ENCODE data around the gene PTPN21. TPM values are rescaled to one million over a fixed set of nuclear protein-coding genes. Genes with fewer than 3 reads are reported as not detected.

PTPN21 gene
- polyA plus RNA-seq, 5 donors = 21.7 to 30.2 (median 24.6) TPM

DNA sequence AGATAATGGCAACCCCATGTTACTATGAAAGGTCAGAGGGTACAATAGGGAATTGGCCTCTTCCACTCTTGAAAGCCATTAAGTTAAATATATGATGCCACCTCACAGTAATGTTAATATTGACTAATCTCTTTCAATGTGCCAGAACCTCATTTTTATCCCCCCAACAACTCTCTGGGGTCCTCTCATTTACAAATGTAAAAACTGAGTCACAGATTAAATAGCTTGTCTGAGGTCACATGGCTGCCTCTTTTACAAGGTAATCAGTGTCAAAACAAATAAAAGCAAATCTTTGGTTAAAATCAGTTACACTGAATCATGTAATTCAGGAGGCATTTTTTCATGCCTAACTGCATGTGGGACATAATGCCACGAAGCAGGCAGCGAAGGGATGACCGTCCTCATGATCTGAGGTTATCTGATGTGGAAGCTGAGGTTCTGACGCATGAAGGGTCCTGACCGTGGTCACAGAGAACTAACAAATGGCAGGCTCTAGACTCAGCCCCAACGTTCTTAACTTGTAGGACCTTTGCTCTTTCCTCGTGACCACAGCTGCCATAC is 78.5 kb downstream of the PTPN21 start:
- no peak for DNase-seq

DNA sequence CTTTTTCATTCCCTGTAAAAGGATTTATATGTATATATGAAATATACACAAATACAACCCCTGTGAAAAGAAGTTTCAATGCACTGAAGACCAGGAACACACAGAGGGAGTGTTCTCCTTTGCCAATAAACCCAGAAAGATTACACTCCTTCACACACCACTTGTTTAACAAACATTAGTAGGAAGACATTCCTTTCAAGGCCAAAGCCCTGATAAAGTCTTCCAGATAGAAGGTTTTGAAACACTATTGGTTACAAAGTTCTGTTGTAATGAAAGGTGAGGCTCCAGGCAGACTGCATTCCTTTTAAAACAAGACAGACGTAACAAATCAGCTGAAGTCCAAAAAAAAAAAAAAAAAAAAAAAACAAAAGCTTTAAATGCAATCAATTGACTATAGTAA is 81.0 kb downstream of the PTPN21 start:
- DNase-seq = no peak

DNA sequence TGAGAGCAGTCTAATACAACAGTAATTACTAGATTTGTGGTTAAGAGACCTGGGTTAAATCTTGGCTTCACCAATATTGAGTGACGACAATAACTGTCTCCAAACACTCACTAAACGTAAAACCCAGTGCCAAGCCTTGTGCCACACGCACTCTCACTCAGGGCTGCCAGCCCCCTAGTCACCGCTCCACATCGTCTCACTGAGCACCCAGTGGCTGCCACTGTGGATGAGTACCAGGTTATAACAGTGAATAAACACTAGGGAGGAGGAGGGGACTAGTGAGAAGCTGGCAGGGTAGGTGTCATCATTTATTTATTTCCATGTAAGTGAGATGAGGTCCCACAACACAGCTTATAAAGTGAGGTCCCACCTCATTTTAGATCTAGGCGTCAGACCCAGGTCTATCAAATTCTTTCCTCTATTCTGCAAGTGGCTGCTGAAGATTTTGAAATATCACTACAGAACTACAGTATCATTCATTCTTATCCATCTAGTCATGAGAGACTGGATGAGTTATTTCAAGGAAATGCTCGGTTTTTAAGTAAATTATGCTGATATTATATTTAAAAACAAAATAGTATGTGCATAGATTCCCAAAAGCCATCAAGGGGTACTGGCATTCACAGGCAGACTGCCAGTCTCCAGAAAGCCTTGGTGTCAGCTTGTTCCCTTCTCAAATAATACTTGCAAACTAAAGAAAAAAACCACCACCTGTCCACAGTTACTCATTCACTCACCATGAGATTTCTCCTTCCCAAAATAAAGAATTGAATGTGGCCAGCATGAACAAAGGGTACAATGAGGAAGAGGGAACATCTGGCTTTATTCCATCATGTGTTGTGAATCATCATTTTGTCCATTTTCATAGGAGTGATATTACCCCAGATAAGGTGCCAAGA is 84.0 kb downstream of the PTPN21 start:
- no peak for DNase-seq

DNA sequence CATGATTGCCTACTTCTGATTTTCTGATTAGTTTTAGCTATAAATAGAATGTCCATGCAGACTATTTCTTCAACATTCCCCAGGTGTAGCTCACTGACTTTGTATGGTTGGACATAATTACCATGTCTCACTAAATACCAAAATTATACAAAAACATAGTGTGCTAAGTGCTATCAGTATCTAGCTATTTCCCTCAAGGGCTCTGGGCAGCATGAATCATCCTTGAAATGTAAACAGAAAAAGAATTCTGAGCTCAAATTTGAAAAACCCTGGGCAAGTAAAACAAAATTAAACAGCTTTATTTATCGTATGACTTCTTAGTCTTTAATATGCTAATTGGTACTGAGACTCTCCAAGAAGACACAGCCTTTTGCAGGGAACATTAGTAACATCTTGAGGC is 86.4 kb downstream of the PTPN21 start:
- DNase-seq = no peak

DNA sequence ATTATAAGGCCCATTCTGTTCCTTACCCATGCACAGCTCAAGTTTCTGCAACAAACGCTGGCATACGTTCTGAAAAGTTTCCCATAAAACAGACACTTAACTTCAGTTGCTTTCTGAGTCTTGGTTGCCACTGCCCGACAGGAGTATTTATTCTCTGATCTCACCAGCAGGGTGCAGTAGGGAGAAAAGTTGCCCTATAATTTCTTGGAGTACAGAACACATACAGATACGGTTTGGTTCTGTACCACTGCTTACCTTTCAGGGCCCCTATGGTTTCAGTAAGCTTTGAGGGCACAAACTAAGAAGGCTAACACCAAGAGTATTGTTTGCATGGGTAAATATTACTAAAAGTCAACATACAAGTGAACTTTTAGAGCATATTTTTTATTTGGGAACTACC is 91.5 kb downstream of the PTPN21 start:
- no peak for DNase-seq

DNA sequence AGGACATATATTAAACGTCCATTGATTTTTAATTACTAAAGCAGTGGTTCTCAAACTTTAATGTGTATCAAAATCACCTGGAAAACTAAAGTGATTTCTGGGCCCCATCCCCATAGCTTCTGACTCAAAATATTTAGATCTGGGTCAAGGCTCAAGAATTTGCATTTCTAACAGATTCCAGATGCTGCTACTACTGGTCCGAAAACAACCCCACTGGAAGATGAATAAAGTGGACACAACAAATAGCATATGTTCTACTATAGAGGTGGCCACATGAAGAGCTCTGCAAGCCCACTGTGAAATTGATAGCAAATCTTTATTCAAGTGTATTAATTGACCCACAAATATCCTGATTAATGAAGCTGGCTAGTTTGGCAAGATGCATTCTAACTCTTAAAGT is 99.9 kb downstream of the PTPN21 start:
- no peak for DNase-seq

DNA sequence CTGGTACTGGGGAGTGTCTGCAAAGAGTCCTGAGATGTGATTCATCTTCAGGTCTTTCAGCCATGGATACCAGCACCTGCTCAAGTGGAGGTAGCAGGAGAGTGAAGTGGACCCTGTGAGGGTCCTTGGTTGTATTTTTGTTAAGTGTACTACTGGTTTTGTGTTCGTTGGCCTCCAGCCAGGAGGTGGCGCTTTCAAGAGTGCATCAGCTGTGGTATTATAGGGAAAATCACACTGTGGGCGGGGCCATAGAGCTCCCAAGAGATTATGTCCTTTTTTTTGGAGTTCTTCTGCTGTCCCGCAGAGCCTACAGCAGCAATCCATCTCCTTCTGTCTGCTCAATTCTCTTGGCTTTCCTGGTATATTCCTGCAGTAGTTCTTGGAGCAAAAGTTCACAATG is 102.6 kb downstream of the PTPN21 start:
- no peak for DNase-seq

DNA sequence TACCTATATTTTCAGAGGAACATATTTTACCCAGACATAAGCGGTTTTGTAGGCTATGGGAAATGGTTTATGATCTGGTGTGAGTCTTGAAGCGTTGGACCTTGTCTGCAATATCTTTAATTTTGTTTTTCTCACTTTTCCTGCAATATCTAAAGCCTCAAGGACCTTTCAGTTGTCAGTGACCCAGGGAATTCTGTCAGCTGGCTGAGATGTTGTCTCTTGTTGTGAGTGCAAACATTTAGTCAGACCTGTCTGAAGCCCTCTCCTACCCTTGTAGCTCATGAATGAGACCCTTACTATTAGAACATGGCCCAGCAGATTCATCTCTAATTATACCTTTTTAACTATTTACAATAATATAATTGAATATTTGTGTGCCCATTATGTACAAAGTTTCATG is 115.7 kb downstream of the PTPN21 start:
- DNase-seq = no peak

DNA sequence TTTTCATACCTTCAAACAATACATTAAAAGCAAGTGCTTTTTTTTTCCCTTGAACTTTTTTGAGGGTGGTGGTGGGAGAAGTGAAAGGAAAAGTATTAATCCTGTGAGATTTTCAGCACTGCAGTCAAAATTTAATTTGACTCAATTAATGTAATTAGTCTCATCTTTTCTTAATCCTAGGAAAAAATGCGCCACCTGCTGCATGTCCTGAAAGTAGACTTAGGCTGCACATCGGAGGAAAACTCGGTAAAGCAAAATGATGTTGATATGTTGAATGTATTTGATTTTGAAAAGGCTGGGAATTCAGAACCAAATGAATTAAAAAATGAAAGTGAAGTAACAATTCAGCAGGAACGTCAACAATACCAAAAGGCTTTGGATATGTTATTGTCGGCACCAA is 117.1 kb downstream of the PTPN21 start:
- no peak for DNase-seq

DNA sequence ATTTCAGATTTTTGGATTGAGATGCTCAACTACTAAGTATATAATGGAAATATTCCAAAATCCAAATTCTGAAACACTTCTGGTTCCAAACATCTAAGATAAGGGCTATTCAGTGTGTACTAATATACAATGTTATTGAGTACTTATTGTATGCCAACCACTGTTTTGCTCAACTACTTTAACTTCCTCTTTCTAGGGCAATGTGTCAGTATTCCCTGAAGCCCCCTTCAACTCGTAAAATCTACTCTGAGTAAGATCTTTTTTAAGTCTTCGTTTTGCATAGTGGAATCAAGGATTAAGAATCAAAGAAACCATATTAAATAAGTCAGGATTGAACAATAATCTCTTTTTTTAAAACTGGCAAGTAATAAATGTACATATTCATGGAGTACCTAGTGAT is 123.8 kb downstream of the PTPN21 start:
- DNase-seq = no peak

DNA sequence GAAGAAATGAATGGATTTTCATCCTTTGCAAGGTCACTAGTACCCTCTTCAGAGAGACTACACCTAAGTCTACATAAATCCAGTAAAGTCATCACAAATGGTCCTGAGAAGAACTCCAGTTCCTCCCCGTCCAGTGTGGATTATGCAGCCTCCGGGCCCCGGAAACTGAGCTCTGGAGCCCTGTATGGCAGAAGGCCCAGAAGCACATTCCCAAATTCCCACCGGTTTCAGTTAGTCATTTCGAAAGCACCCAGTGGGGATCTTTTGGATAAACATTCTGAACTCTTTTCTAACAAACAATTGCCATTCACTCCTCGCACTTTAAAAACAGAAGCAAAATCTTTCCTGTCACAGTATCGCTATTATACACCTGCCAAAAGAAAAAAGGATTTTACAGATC is 128.5 kb downstream of the PTPN21 start:
- no peak for DNase-seq

DNA sequence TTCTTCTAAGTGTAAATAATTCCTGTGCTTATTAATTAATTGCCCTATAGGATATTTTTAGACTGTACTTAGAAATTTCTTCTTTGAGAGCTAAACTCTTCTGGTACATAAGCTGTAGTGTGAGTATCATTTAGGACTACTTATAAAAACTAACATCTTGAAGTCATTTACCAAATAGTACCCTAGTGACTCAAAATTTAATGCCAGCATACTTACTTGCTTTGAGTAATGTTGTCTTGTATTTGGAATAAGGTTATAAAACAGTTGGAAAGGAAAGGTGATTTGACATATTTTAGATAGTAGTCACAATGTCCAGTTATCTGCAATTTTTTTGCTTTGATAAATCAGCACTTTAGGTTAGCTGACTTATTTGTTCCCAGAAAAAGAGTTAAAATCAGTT is 130.2 kb downstream of the PTPN21 start:
- DNase-seq = no peak

DNA sequence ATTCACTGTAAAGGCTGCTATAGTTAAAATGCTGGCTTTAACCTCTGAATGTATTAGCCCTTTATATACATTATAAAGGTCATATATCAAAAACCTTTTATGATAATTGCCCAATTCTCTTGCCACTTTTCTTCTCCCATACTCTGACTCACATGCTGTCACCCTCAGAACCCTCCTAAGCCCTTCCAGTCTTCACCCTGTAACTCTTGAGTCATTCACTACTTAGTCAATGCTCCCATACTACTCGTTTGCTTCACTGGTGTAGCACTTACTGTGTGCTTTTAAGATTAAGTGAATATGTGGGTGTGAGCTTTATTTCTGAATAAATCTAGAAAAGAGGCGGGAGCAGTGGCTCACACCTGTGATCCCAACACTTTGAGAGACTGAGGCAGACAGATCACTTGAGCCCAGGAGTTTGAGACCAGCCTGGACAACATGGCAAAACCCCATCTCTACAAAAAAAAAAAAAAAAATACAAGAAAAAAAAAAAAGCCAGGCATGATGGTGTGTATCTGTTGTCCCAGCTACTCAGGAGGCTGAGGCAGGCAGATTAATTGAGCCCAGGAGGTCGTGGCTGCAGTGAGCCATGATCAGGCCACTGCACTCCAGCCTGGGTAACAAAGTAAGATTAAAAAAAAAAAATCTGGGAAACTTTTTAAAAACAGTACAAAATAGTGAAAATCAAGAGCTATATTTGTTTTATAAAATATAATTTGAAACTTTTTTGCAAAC is 131.7 kb downstream of the PTPN21 start:
- no peak for DNase-seq

DNA sequence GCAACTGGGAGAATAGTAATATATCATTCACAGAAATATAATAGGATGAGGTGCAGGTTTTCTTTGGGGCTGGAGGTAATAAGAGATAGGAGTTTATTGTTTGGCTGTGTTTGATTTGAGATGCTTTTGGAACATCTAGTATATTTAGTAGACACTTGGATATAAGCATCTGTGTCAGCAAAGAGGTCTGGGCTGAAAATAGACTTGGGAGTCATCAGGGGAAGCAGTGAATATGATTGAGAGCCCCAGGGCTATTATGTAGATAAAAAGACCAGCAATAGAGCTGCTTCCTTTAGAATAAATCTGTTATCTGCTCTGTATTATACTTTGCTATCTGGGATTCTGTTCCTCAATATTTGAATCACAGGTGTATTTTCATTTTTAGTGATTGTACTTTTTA is 132.8 kb downstream of the PTPN21 start:
- no peak for DNase-seq

DNA sequence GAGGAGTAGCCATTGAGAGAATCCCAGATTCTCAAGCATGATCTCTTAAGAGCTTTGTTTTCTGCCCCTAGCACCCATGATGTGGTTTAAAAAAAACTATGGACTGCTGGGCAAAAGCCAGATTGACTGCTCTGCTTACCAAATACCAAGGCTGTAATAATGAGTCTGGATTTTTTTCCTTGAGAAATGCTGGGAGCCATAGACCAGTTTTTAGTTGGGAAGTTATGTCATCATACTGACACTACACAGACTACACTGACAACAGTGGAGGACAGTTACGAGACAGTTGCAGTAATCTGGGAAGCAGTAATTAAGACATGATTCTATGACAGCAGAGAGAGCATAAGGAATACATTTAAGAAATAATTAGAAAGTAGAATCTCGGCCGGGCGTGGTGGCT is 133.5 kb downstream of the PTPN21 start:
- DNase-seq = no peak

DNA sequence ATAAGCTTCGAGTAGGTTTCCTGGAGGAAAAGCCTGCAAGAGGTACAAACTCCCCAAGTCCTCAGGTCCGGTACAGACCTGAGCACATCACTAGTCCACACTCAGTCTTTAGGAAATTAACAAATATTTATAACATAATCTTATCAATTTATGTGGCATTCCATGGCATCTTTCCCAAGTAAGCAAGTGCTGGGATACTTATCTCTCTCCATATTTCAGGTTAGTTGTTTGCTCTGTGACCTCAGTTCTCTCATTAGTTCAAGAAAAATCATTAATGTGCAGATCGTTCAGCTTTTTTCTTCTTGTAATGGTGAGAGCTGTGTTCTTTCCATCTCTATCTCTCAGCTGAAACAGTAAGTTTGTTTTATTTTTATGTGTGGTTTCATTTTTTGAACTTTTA is 134.6 kb downstream of the PTPN21 start:
- no peak for DNase-seq

DNA sequence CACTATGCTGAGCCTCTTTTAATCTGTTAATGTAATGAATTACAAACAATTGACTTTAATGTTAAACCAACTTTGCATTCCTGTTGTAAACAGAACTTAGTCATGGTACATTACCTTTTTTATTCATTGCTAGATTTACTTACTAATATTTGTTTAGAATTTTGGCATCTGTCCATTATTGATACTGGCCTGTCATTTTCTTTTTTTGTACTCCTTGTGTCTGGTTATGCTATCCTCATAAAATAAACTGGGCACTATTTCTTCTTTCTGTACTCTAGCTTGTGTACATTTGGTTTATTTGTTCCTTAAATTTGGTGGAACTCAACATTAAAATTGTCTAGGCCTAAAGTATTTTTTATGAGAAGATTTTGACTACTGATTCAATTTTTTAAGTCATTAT is 137.2 kb downstream of the PTPN21 start:
- DNase-seq = no peak

Other genes with a start within 250 kb of the PTPN21 start
- gene KCNK10, start 231.7 kb downstream of the PTPN21 start, polyA plus RNA-seq (ENCODE audit: insufficient read depth in 1 of 5, insufficient read length in 5 of 5, low replicate concordance in 1 of 5) = under 1 TPM in 4 of 5 donors, not detected in 1; 0.16 to 0.22 (median 0.19) TPM
- gene SPATA7, start 169.3 kb downstream of the PTPN21 start, polyA plus RNA-seq (ENCODE audit: insufficient read depth in 1 of 5, insufficient read length in 5 of 5, low replicate concordance in 1 of 5) = 10 to 100 TPM; 21.3 to 29.5 (median 27.5) TPM
- 10 to 100 TPM; 59.0 to 87.6 (median 80.6) TPM for gene ZC3H14, start 8.0 kb upstream of the PTPN21 start, polyA plus RNA-seq (ENCODE audit: insufficient read depth in 1 of 5, insufficient read length in 5 of 5, low replicate concordance in 1 of 5)
- gene EML5, start 237.9 kb upstream of the PTPN21 start, polyA plus RNA-seq (ENCODE audit: insufficient read depth in 1 of 5, insufficient read length in 5 of 5, low replicate concordance in 1 of 5) = 1 to 10 TPM; 1.3 to 2.5 (median 1.8) TPM

Measured in right lung (tissue), 5 donors.